AG09309 (cell line): ENCODE data around the gene ERBIN.
"Not testable (repeated sequence)": the region's sequence is repeated elsewhere in the genome, so short reads cannot be mapped to it uniquely, and the experiment has no call there.

Experiments
- DNase-seq: peaks from one replicate; pipeline ENCODE4 v3.0.0-alpha.2; 2010; ENCODE audit warnings: low read depth
- H3K4me3 ChIP-seq: 2 replicates; pipeline ENCODE4 v1.5.1; 2011; ENCODE audit warnings: mild to moderate bottlenecking, low read depth, low read length, moderate library complexity; ENCODE audit not compliant: control insufficient read depth
- CTCF ChIP-seq: IDR thresholded peaks from 2 replicates; pipeline ENCODE4 v1.5.1; 2011; ENCODE audit warnings: mild to moderate bottlenecking, low read depth, low read length, inconsistent platforms; ENCODE audit not compliant: insufficient read depth, control insufficient read depth; ENCODE audit errors: missing control alignments

The ERBIN gene

GRCh38 chr5:65926276-65926783 lies at the start of gene ERBIN:
Gene ERBIN (plus strand): TSS chr5:65926575. CDS start chr5:65992719, 66,144 bp downstream.
- peak within 1 kb of the TSS; percentile 98 for H3K4me3 ChIP-seq
- peak; percentile 50 for DNase-seq
- TF ChIP-seq CTCF, result no peak

- no peak for DNase-seq
- H3K4me3 ChIP-seq, result no peak overlapping the region
- TF ChIP-seq CTCF, result no peak
Measured at GRCh38 chr5:65876970-65877369, 49.4 kb upstream of the ERBIN start.

- DNase-seq, result peak; percentile 67
- H3K4me3 ChIP-seq, result not testable (repeated sequence)
Measured at GRCh38 chr5:65879668-65880256, 46.6 kb upstream of the ERBIN start.

- H3K4me3 ChIP-seq, result no peak overlapping the region
- no peak for TF ChIP-seq CTCF
- no peak for DNase-seq
Measured at GRCh38 chr5:65880496-65881072, 45.8 kb upstream of the ERBIN start.

GRCh38 chr5:65882278-65882677 lies 44.1 kb upstream of the ERBIN start:
- TF ChIP-seq CTCF, result no peak
- no peak for DNase-seq

GRCh38 chr5:65883461-65883860 lies 42.9 kb upstream of the ERBIN start:
- no peak for DNase-seq
- H3K4me3 ChIP-seq, result no peak overlapping the region
- no peak for TF ChIP-seq CTCF

More at GRCh38 chr5:65882278-65882677, 44.1 kb upstream of the ERBIN start:
- H3K4me3 ChIP-seq, result no peak overlapping the region

GRCh38 chr5:65886387-65886786 lies 40.0 kb upstream of the ERBIN start:
- no peak for TF ChIP-seq CTCF
- DNase-seq, result no peak
- H3K4me3 ChIP-seq, result no peak overlapping the region

GRCh38 chr5:65892024-65892423 lies 34.4 kb upstream of the ERBIN start:
- not testable (repeated sequence) for DNase-seq, H3K4me3 ChIP-seq
